ENCODE results near the gene RAB23. TPM values are rescaled to one million over a fixed set of nuclear protein-coding genes. Genes with fewer than 3 reads are reported as not detected.

The RAB23 gene
- total RNA-seq, 1 experiment from 2014 or later, result 13.8 TPM

DNA sequence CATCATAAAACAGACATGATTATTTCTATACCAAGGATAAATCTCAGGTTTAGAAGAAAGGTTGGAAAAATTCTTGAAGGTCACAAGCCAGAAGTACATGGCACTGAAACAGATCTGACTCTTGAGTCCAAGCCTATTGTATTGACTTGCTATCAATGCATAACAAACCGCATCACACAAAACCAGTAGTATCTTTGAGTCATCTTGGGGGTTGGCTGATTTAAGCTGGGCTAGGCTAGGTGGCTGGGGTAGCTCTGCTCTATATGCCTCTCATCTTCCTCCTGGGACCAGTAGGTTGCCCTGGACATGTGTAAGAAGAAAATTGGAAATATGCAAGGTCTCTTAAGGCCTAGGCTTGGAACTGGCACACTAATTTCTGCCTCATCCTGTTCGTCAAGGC, 37.0 kb upstream of the RAB23 start:
- intact Hi-C loops (cut with micrococcal nuclease; ENCODE audit: unreplicated experiment), result no loop called here
- Histone ChIP-seq H3K27ac (no peak overlapping the region), H3K4me3 (no peak overlapping the region)

DNA sequence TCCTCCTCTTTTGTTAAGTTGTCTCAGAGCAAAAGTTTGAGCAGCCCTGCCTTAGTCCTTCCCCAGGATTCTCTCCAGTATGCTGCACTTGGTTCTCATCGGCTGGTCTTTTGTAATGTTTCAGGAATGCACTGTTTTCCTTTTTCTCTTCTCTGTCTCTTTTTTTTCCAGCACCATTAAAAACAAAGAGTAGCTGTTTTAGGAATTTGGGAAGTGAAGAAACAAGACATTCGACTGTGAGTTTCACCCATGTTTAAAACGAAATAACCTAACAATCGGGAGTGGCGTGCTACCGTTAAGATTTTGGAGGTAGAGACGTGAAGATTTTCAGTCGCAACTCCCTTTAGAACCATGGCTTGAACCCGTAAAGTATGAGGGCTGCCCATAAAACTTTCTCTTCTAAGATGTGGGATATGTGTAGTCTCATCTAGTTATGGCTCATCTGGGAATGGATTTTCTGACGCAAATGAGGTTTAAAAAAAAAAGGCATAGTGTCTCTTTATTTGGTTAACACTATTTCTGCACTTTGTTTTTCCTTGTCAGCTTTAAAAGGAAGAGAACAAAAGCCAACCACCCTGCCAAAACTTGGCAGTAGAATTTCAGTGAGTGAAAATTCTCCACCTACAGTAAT, 35.9 kb upstream of the RAB23 start:
- Histone ChIP-seq H3K4me2 (no peak overlapping the region), H3F3A (ENCODE audit: insufficient read depth, low read depth) (no peaks in the 10 kb centered on the region), H3K27ac (no peak overlapping the region), H4K20me1 (ENCODE audit: insufficient read depth) (no peaks in the 10 kb centered on the region), H2AFZ (no peak overlapping the region), H3K9me3 (ENCODE audit: insufficient read depth, low read depth) (no peaks in the 10 kb centered on the region), H3K79me2 (ENCODE audit: low read depth) (no peaks in the 10 kb centered on the region), H3K4me1 (replicated peaks; ENCODE audit: insufficient read depth) (no peaks in the 10 kb centered on the region), H3K36me3 (ENCODE audit: low read depth) (no peaks in the 10 kb centered on the region), H3K4me3 (no peak overlapping the region), H3K9me2 (ENCODE audit: insufficient read depth) (no peaks in the 10 kb centered on the region), H3K27me3 (ENCODE audit: insufficient read depth, low read depth) (no peaks in the 10 kb centered on the region)
- CTCF ChIA-PET, result no interaction called here
- DNase-seq, result no peak
- POLR2A ChIA-PET (ENCODE audit: unreplicated experiment), result no interaction called here
- no TSS peak for BruUV-seq (replicated peaks)
- no peak for TF ChIP-seq EZH2 (IDR thresholded peaks at IDR 0.05; ENCODE audit: low read depth)
- TF ChIP-seq CTCF (conservative IDR thresholded peaks at IDR 0.05), result no peak
- intact Hi-C loops (cut with micrococcal nuclease; ENCODE audit: unreplicated experiment), result no loop called here

More for the DNA sequence above, 37.0 kb upstream of the RAB23 start:
- H3K4me2 ChIP-seq, result no peak overlapping the region
- ChIA-PET CTCF (no interaction called here), POLR2A (ENCODE audit: unreplicated experiment) (no interaction called here)
- H3K36me3 ChIP-seq (ENCODE audit: low read depth), result no peaks in the 10 kb centered on the region
- no peaks in the 10 kb centered on the region for H3K9me3 ChIP-seq (ENCODE audit: insufficient read depth, low read depth)
- no peaks in the 10 kb centered on the region for H3K4me1 ChIP-seq (replicated peaks; ENCODE audit: insufficient read depth)
- DNase-seq, result no peak
- H4K20me1 ChIP-seq (ENCODE audit: insufficient read depth), result no peaks in the 10 kb centered on the region
- TF ChIP-seq EZH2 (IDR thresholded peaks at IDR 0.05; ENCODE audit: low read depth) (no peak), CTCF (conservative IDR thresholded peaks at IDR 0.05) (no peak)
- no peaks in the 10 kb centered on the region for H3K27me3 ChIP-seq (ENCODE audit: insufficient read depth, low read depth)
- no peaks in the 10 kb centered on the region for H3K79me2 ChIP-seq (ENCODE audit: low read depth)
- no peak overlapping the region for H2AFZ ChIP-seq
- BruUV-seq (replicated peaks), result no TSS peak
- H3F3A ChIP-seq (ENCODE audit: insufficient read depth, low read depth), result no peaks in the 10 kb centered on the region
- H3K9me2 ChIP-seq (ENCODE audit: insufficient read depth), result no peaks in the 10 kb centered on the region

GRCh38 chr6:57256541-57256940, 34.4 kb upstream of the RAB23 start:
- Histone ChIP-seq H2AFZ (no peak overlapping the region), H3K9me2 (ENCODE audit: insufficient read depth) (no peaks in the 10 kb centered on the region), H3F3A (ENCODE audit: insufficient read depth, low read depth) (no peaks in the 10 kb centered on the region), H3K4me3 (no peak overlapping the region), H3K4me1 (replicated peaks; ENCODE audit: insufficient read depth) (no peaks in the 10 kb centered on the region), H3K9me3 (ENCODE audit: insufficient read depth, low read depth) (no peaks in the 10 kb centered on the region), H3K36me3 (ENCODE audit: low read depth) (no peaks in the 10 kb centered on the region), H3K4me2 (no peak overlapping the region), H3K79me2 (ENCODE audit: low read depth) (no peaks in the 10 kb centered on the region), H3K27ac (no peak overlapping the region), H3K27me3 (ENCODE audit: insufficient read depth, low read depth) (no peaks in the 10 kb centered on the region), H4K20me1 (ENCODE audit: insufficient read depth) (no peaks in the 10 kb centered on the region)
- POLR2A ChIA-PET (ENCODE audit: unreplicated experiment), result no interaction called here
- BruUV-seq (replicated peaks), result no TSS peak
- CTCF ChIA-PET, result no interaction called here
- no peak for DNase-seq
- TF ChIP-seq CTCF (conservative IDR thresholded peaks at IDR 0.05) (no peak), EZH2 (IDR thresholded peaks at IDR 0.05; ENCODE audit: low read depth) (no peak)
- intact Hi-C loops (cut with micrococcal nuclease; ENCODE audit: unreplicated experiment), result no loop called here
